HepG2 (cell line): ENCODE measurements around the gene SLC39A2. TPM values are rescaled to one million over a fixed set of nuclear protein-coding genes. Genes with fewer than 3 reads are reported as not detected.

Source experiments
- ASH2L ChIP-seq: fragments of 300-600, 200-600 bp; sonication (generic); IDR thresholded peaks from 2 replicates; pipeline ENCODE4 v1.7.0; 2017; ENCODE audit warnings: low read depth, mild to moderate bottlenecking, moderate library complexity, mixed read lengths, low read length; ENCODE audit not compliant: insufficient read length
- CENPX ChIP-seq: sonication (generic); formaldehyde crosslinking; IDR thresholded peaks from 2 replicates; pipeline ENCODE4 v1.9.0; 2021; ENCODE audit warnings: mild to moderate bottlenecking, missing genetic modification reagents, moderate library complexity
- CERS6 ChIP-seq: sonication (generic); formaldehyde crosslinking; IDR thresholded peaks from 2 replicates; pipeline ENCODE4 v1.5.0; 2020; ENCODE audit warnings: missing genetic modification reagents
- FIP1L1 ChIP-seq: fragments of 200-400 bp; formaldehyde crosslinking; IDR thresholded peaks from 2 replicates; pipeline ENCODE4 v1.6.1; 2018; ENCODE audit warnings: low read depth, mild to moderate bottlenecking, low read length, moderate library complexity, borderline replicate concordance; ENCODE audit not compliant: insufficient read depth
- IRF9 ChIP-seq: sonication (generic); formaldehyde crosslinking; IDR thresholded peaks from 2 replicates; pipeline ENCODE4 v1.8.0; 2022; ENCODE audit warnings: missing genetic modification reagents, mild to moderate bottlenecking, borderline replicate concordance
- JUNB ChIP-seq: sonication (generic); formaldehyde crosslinking; IDR thresholded peaks from 2 replicates; pipeline ENCODE4 v1.8.0; 2022; ENCODE audit warnings: missing genetic modification reagents, mild to moderate bottlenecking, borderline replicate concordance
- KDM6A ChIP-seq: IDR thresholded peaks from 2 replicates; pipeline ENCODE4 v1.6.1; 2016; ENCODE audit warnings: low read depth
- MAFK ChIP-seq, 2 experiments: IDR thresholded peaks in 1 of 2; conservative IDR thresholded peaks in 1 of 2; 2 replicates each; pipeline ENCODE4 v1.6.1; 2011; ENCODE audit warnings: improper control_type of control experiment in 2 of 2, low read length in 2 of 2
- NFYB ChIP-seq: sonication (generic); formaldehyde crosslinking; IDR thresholded peaks from 2 replicates; pipeline ENCODE4 v1.4.0; 2020; ENCODE audit warnings: missing genetic modification reagents
- NPAS2 ChIP-seq: sonication (generic); formaldehyde crosslinking; IDR thresholded peaks from 2 replicates; pipeline ENCODE4 v1.8.0; 2022; ENCODE audit warnings: mild to moderate bottlenecking, missing genetic modification reagents, borderline replicate concordance
- PREB ChIP-seq: sonication (generic); formaldehyde crosslinking; IDR thresholded peaks from 2 replicates; pipeline ENCODE4 v1.4.0; 2020; ENCODE audit warnings: missing genetic modification reagents
- TRAFD1 ChIP-seq: sonication (generic); formaldehyde crosslinking; IDR thresholded peaks from 2 replicates; pipeline ENCODE4 v1.5.1; 2020; ENCODE audit warnings: missing genetic modification reagents, mild to moderate bottlenecking, borderline replicate concordance
- ZFAT ChIP-seq: sonication (generic); formaldehyde crosslinking; conservative IDR thresholded peaks from 2 replicates; pipeline ENCODE4 v1.8.1; 2023; ENCODE audit warnings: missing genetic modification reagents, inconsistent platforms
- ZMAT5 ChIP-seq: sonication (generic); formaldehyde crosslinking; IDR thresholded peaks from 2 replicates; pipeline ENCODE4 v1.5.0; 2020; ENCODE audit warnings: mild to moderate bottlenecking, low read depth, missing genetic modification reagents, borderline replicate concordance
- ZNF101 ChIP-seq: sonication (generic); formaldehyde crosslinking; IDR thresholded peaks from 2 replicates; pipeline ENCODE4 v1.4.0; 2020; ENCODE audit warnings: mild to moderate bottlenecking, low read depth, missing genetic modification reagents, borderline replicate concordance
- ZNF235 ChIP-seq: sonication (generic); formaldehyde crosslinking; IDR thresholded peaks from 2 replicates; pipeline ENCODE4 v1.8.1; 2023; ENCODE audit warnings: mild to moderate bottlenecking, missing genetic modification reagents, borderline replicate concordance
- ZNF556 ChIP-seq: sonication (generic); formaldehyde crosslinking; IDR thresholded peaks from 2 replicates; pipeline ENCODE4 v1.4.0; 2020; ENCODE audit warnings: mild to moderate bottlenecking, missing genetic modification reagents, borderline replicate concordance
- ZNF616 ChIP-seq: sonication (generic); formaldehyde crosslinking; IDR thresholded peaks from 2 replicates; pipeline ENCODE4 v1.5.0; 2020; ENCODE audit warnings: low read depth, mild to moderate bottlenecking, missing genetic modification reagents
- ZNF704 ChIP-seq: sonication (generic); formaldehyde crosslinking; IDR thresholded peaks from 2 replicates; pipeline ENCODE4 v1.8.1; 2023; ENCODE audit warnings: mild to moderate bottlenecking, inconsistent platforms, moderate library complexity, missing genetic modification reagents, borderline replicate concordance
- ZNF784 ChIP-seq: sonication (generic); formaldehyde crosslinking; IDR thresholded peaks from 2 replicates; pipeline ENCODE4 v1.5.1; 2020; ENCODE audit warnings: missing genetic modification reagents, mild to moderate bottlenecking, borderline replicate concordance
- ZNF841 ChIP-seq: sonication (generic); formaldehyde crosslinking; IDR thresholded peaks from 2 replicates; pipeline ENCODE4 v1.8.1; 2023; ENCODE audit warnings: missing genetic modification reagents, borderline replicate concordance
- ZSCAN29 ChIP-seq: sonication (generic); formaldehyde crosslinking; conservative IDR thresholded peaks from 2 replicates; pipeline ENCODE4 v1.4.0; 2020; ENCODE audit warnings: mild to moderate bottlenecking, missing genetic modification reagents
- polyA plus RNA-seq, 8 experiments: library from polyadenylated mRNA; depleted of rRNA in 3 of 8; stranded (reverse) in 7 of 8; unstranded in 1 of 8; fragments of >200 nt; fragmentation: Illumina TruSeq in 4 of 8; extraction: Trizol in 4 of 8; gene quantifications; 2 replicates each; pipeline versions ENCODE4 v1.2.1 to v1.2.3, GENCODE V29; 2011 to 2016; ENCODE audit warnings: low read depth in 4 of 8, missing spikeins in 1 of 8, mixed read lengths in 1 of 8; ENCODE audit not compliant: insufficient read depth in 1 of 8
- total RNA-seq, 5 experiments: library from RNA; depleted of rRNA; stranded (reverse); fragments of >200 nt; fragmentation: Illumina TruSeq; extraction: Trizol; gene quantifications; 2 replicates each; pipeline ENCODE4 v1.2.3, GENCODE V29; 2016; ENCODE audit warnings: low read depth in 1 of 5

SLC39A2 gene
- total and polyA plus RNA-seq, 2 of the 13 experiments (the other 11 are each of a cell fraction or from before 2014, with no cell fraction given) = 0.08 to 0.11 TPM

- TF ChIP-seq ZNF101 (CRISPR knock-in tag) (no peak), PREB (CRISPR knock-in tag) (no peak), IRF9 (CRISPR knock-in tag) (no peak), ZNF616 (CRISPR knock-in tag) (no peak), TRAFD1 (CRISPR knock-in tag) (no peak), ASH2L (no peak), ZNF704 (CRISPR knock-in tag) (no peak), ZNF556 (no peak), CENPX (CRISPR knock-in tag) (no peak), ZSCAN29 (CRISPR knock-in tag) (no peak), ZMAT5 (CRISPR knock-in tag) (no peak), MAFK (conservative IDR thresholded peaks at IDR 0.05 in 1 of 2, IDR thresholded peaks at IDR 0.05 in 1 of 2; ENCODE audit: low read length in 2 of 2) (no peak), NPAS2 (CRISPR knock-in tag) (no peak), ZNF784 (CRISPR knock-in tag) (no peak), FIP1L1 (no peak), ZNF841 (CRISPR knock-in tag) (no peak), JUNB (CRISPR knock-in tag) (no peak), KDM6A (CRISPR knock-in tag) (no peak), ZNF235 (CRISPR knock-in tag) (no peak), ZFAT (CRISPR knock-in tag) (no peak), CERS6 (no peak), NFYB (CRISPR knock-in tag) (no peak)
Observed at GRCh38 chr14:21014761-21015190, 15.7 kb downstream of the SLC39A2 start (continued).
